GM23338 (cell line): ENCODE results near the gene CTNS. TPM values are rescaled to one million over a fixed set of nuclear protein-coding genes. Genes with fewer than 3 reads are reported as not detected.

Source experiments
- ATAC-seq: fragments of 200-7000 bp; cut with Tn5 transposase; 3 replicates; pipeline ENCODE4 v1.9.1; 2020
- DNase-seq: peaks from one replicate; pipeline ENCODE4 v3.0.0-alpha.2; 2015; ENCODE audit warnings: low spot score
- H2AFZ ChIP-seq: fragments of 200-600 bp; sonication (generic); 2 replicates; pipeline ENCODE4 v1.8.0; 2016; ENCODE audit warnings: antibody characterized with exemption, mild to moderate bottlenecking, moderate library complexity
- H3F3A ChIP-seq: fragments of 200-600 bp; sonication (generic); replicated peaks from 2 replicates; pipeline ENCODE4 v1.8.0; 2017; ENCODE audit warnings: antibody characterized with exemption, mixed run types, low read depth
- H3K27ac ChIP-seq: fragments of 200-600 bp; sonication (generic); 2 replicates; pipeline ENCODE4 v1.6.1; 2016; ENCODE audit warnings: low read depth
- H3K27me3 ChIP-seq: fragments of 200-600 bp; sonication (generic); 2 replicates; pipeline ENCODE4 v1.8.0; 2016; ENCODE audit warnings: mild to moderate bottlenecking, mixed run types, moderate library complexity; ENCODE audit not compliant: insufficient read depth
- H3K36me3 ChIP-seq: fragments of 200-600 bp; sonication (generic); 2 replicates; pipeline ENCODE4 v1.8.0; 2016; ENCODE audit warnings: mild to moderate bottlenecking; ENCODE audit not compliant: insufficient read depth
- H3K4me1 ChIP-seq: fragments of 200-600 bp; sonication (generic); 2 replicates; pipeline ENCODE4 v1.8.0; 2016; ENCODE audit warnings: mild to moderate bottlenecking, moderate library complexity; ENCODE audit not compliant: insufficient read depth
- H3K4me2 ChIP-seq: fragments of 200-600 bp; sonication (generic); 2 replicates; pipeline ENCODE4 v1.7.1; 2017; ENCODE audit warnings: mixed run types
- H3K4me3 ChIP-seq: fragments of 200-600 bp; sonication (generic); 2 replicates; pipeline ENCODE4 v1.6.1; 2016; ENCODE audit warnings: mixed run types
- H3K79me2 ChIP-seq: fragments of 200-600 bp; sonication (generic); replicated peaks from 2 replicates; pipeline ENCODE4 v1.8.0; 2017; ENCODE audit warnings: mild to moderate bottlenecking; ENCODE audit not compliant: insufficient read depth
- H3K9me2 ChIP-seq: fragments of 200-600 bp; sonication (generic); 2 replicates; pipeline ENCODE4 v1.8.0; 2017; ENCODE audit not compliant: insufficient read depth
- H4K20me1 ChIP-seq: fragments of 200-600 bp; sonication (generic); replicated peaks from 2 replicates; pipeline ENCODE4 v1.8.0; 2017; ENCODE audit warnings: mild to moderate bottlenecking; ENCODE audit not compliant: insufficient read depth
- H3K27ac Mint-ChIP-seq: 2 replicates; pipeline ENCODE4 v1.8.0; 2020; ENCODE audit warnings: inconsistent platforms, mild to moderate bottlenecking, moderate library complexity, mixed read lengths
- H3K27me3 Mint-ChIP-seq: 3 replicates; pipeline ENCODE4 v1.8.0; 2022; ENCODE audit warnings: low read depth, mild to moderate bottlenecking, moderate library complexity, mixed read lengths, inconsistent platforms; ENCODE audit not compliant: insufficient read depth, poor library complexity
- H3K36me3 Mint-ChIP-seq: 3 replicates; pipeline ENCODE4 v1.8.0; 2021; ENCODE audit warnings: low read depth, mild to moderate bottlenecking, inconsistent platforms, moderate library complexity, mixed read lengths
- H3K4me1 Mint-ChIP-seq: 3 replicates; pipeline ENCODE4 v1.8.0; 2020; ENCODE audit warnings: mild to moderate bottlenecking, inconsistent platforms, mixed read lengths
- H3K4me3 Mint-ChIP-seq: 3 replicates; pipeline ENCODE4 v1.8.0; 2021; ENCODE audit warnings: moderate library complexity, mild to moderate bottlenecking, inconsistent platforms, mixed read lengths
- H3K9me3 Mint-ChIP-seq: 3 replicates; pipeline ENCODE4 v1.8.0; 2020; ENCODE audit warnings: moderate library complexity, mild to moderate bottlenecking, inconsistent platforms, mixed read lengths
- CREB1 ChIP-seq: fragments of 250-450 bp; sonication (Bioruptor Pico); IDR thresholded peaks from 2 replicates; pipeline ENCODE4 v1.5.0; 2020; ENCODE audit warnings: low read depth, mild to moderate bottlenecking, moderate library complexity
- EZH2 ChIP-seq: fragments of 200-600 bp; sonication (generic); IDR thresholded peaks from one replicate; pipeline ENCODE4 v1.8.0; 2017; ENCODE audit warnings: antibody characterized with exemption, mild to moderate bottlenecking, low read depth; ENCODE audit not compliant: unreplicated experiment
- JUNB ChIP-seq: IDR thresholded peaks from one replicate; pipeline ENCODE4 v1.6.1; 2016; ENCODE audit warnings: antibody characterized with exemption; ENCODE audit not compliant: unreplicated experiment
- NANOG ChIP-seq: IDR thresholded peaks from 2 replicates; pipeline ENCODE4 v1.6.1; 2016; ENCODE audit warnings: antibody characterized with exemption, borderline replicate concordance
- ZNF114 ChIP-seq: fragments of 250-450 bp; sonication (Bioruptor Pico); IDR thresholded peaks from 2 replicates; pipeline ENCODE4 v1.5.0; 2020; ENCODE audit warnings: mild to moderate bottlenecking, moderate library complexity
- ZNF331 ChIP-seq: fragments of 250-450 bp; sonication (Bioruptor Pico); IDR thresholded peaks from 2 replicates; pipeline ENCODE4 v1.5.0; 2020; ENCODE audit warnings: low read depth, mild to moderate bottlenecking, moderate library complexity
- polyA plus RNA-seq: library from polyadenylated mRNA; unstranded; fragments of >200 nt; fragmentation: Nextera tagmentation; extraction: Ambion mirVana; gene quantifications from 2 replicates; pipeline ENCODE4 v1.2.1, GENCODE V29; 2016
- total RNA-seq: library from RNA; depleted of rRNA; stranded (reverse); fragments of >200 nt; shearing (Covaris generic); gene quantifications from 2 replicates; pipeline ENCODE4 v1.2.3, GENCODE V29; 2014
- TF ChIP-seq, protein P1 (sequence below): IDR thresholded peaks from one replicate; pipeline ENCODE4 v1.6.1; 2018; ENCODE audit warnings: antibody characterized with exemption; ENCODE audit not compliant: unreplicated experiment
- TF ChIP-seq, protein P2 (sequence below): fragments of 250-450 bp; sonication (Bioruptor Pico); IDR thresholded peaks from 2 replicates; pipeline ENCODE4 v1.5.0; 2020; ENCODE audit warnings: mild to moderate bottlenecking, moderate library complexity

Gene CTNS
- total and polyA plus RNA-seq, 2 experiments from 2014 or later: 5.9 to 21.8 TPM

GRCh38 chr17:3610523-3610922 lies 26.0 kb upstream of the CTNS start:
- H3F3A ChIP-seq: no peaks in the 10 kb centered on the region
- H3K27ac Mint-ChIP-seq: no peak overlapping the region
- H3K27me3 ChIP-seq: no peaks in the 10 kb centered on the region
- no peak overlapping the region for H3K27ac ChIP-seq
- H3K4me3 Mint-ChIP-seq: no peak overlapping the region
- no peak overlapping the region for H3K4me3 ChIP-seq
- no peaks in the 10 kb centered on the region for H3K79me2 ChIP-seq
- H3K9me2 ChIP-seq: no peaks in the 10 kb centered on the region
- DNase-seq (no peak), ATAC-seq (no peak)
- no peak overlapping the region for H2AFZ ChIP-seq
- peaks cover 2% of the 10 kb centered on the region for H3K27me3 Mint-ChIP-seq
- no peak for TF ChIP-seq NANOG
- no peak for TF ChIP-seq EZH2
- no peak for TF ChIP-seq ZNF114
- TF ChIP-seq JUNB: no peak
- TF ChIP-seq CREB1 (CRISPR knock-in tag): no peak
- no peaks in the 10 kb centered on the region for H3K4me1 Mint-ChIP-seq
- H3K4me1 ChIP-seq: no peaks in the 10 kb centered on the region
- no peaks in the 10 kb centered on the region for H3K9me3 Mint-ChIP-seq
- H3K4me2 ChIP-seq: no peak overlapping the region
- H4K20me1 ChIP-seq: no peaks in the 10 kb centered on the region; the same call in 1 of the 2 replicates
- H3K36me3 ChIP-seq: peaks cover 19% of the 10 kb centered on the region; the same call in 1 of the 2 replicates
- H3K36me3 Mint-ChIP-seq: peaks cover 56% of the 10 kb centered on the region

GRCh38 chr17:3613124-3613523 lies 23.4 kb upstream of the CTNS start:
- H3K4me3 Mint-ChIP-seq: no peak overlapping the region
- H4K20me1 ChIP-seq: no peaks in the 10 kb centered on the region; the same call in 1 of the 2 replicates
- H3K27me3 ChIP-seq: no peaks in the 10 kb centered on the region
- peaks cover 4% of the 10 kb centered on the region for H3K27me3 Mint-ChIP-seq
- no peak overlapping the region for H3K27ac Mint-ChIP-seq
- ATAC-seq (no peak), DNase-seq (no peak)
- H3K4me3 ChIP-seq: no peak overlapping the region
- no peaks in the 10 kb centered on the region; the same call in 2 of the 3 replicates for H3K9me3 Mint-ChIP-seq
- TF ChIP-seq ZNF331 (CRISPR knock-in tag) (no peak), JUNB (no peak), EZH2 (no peak)
- TF ChIP-seq, protein P1, sequence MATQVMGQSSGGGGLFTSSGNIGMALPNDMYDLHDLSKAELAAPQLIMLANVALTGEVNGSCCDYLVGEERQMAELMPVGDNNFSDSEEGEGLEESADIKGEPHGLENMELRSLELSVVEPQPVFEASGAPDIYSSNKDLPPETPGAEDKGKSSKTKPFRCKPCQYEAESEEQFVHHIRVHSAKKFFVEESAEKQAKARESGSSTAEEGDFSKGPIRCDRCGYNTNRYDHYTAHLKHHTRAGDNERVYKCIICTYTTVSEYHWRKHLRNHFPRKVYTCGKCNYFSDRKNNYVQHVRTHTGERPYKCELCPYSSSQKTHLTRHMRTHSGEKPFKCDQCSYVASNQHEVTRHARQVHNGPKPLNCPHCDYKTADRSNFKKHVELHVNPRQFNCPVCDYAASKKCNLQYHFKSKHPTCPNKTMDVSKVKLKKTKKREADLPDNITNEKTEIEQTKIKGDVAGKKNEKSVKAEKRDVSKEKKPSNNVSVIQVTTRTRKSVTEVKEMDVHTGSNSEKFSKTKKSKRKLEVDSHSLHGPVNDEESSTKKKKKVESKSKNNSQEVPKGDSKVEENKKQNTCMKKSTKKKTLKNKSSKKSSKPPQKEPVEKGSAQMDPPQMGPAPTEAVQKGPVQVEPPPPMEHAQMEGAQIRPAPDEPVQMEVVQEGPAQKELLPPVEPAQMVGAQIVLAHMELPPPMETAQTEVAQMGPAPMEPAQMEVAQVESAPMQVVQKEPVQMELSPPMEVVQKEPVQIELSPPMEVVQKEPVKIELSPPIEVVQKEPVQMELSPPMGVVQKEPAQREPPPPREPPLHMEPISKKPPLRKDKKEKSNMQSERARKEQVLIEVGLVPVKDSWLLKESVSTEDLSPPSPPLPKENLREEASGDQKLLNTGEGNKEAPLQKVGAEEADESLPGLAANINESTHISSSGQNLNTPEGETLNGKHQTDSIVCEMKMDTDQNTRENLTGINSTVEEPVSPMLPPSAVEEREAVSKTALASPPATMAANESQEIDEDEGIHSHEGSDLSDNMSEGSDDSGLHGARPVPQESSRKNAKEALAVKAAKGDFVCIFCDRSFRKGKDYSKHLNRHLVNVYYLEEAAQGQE: no peak
- TF ChIP-seq, protein P2, sequence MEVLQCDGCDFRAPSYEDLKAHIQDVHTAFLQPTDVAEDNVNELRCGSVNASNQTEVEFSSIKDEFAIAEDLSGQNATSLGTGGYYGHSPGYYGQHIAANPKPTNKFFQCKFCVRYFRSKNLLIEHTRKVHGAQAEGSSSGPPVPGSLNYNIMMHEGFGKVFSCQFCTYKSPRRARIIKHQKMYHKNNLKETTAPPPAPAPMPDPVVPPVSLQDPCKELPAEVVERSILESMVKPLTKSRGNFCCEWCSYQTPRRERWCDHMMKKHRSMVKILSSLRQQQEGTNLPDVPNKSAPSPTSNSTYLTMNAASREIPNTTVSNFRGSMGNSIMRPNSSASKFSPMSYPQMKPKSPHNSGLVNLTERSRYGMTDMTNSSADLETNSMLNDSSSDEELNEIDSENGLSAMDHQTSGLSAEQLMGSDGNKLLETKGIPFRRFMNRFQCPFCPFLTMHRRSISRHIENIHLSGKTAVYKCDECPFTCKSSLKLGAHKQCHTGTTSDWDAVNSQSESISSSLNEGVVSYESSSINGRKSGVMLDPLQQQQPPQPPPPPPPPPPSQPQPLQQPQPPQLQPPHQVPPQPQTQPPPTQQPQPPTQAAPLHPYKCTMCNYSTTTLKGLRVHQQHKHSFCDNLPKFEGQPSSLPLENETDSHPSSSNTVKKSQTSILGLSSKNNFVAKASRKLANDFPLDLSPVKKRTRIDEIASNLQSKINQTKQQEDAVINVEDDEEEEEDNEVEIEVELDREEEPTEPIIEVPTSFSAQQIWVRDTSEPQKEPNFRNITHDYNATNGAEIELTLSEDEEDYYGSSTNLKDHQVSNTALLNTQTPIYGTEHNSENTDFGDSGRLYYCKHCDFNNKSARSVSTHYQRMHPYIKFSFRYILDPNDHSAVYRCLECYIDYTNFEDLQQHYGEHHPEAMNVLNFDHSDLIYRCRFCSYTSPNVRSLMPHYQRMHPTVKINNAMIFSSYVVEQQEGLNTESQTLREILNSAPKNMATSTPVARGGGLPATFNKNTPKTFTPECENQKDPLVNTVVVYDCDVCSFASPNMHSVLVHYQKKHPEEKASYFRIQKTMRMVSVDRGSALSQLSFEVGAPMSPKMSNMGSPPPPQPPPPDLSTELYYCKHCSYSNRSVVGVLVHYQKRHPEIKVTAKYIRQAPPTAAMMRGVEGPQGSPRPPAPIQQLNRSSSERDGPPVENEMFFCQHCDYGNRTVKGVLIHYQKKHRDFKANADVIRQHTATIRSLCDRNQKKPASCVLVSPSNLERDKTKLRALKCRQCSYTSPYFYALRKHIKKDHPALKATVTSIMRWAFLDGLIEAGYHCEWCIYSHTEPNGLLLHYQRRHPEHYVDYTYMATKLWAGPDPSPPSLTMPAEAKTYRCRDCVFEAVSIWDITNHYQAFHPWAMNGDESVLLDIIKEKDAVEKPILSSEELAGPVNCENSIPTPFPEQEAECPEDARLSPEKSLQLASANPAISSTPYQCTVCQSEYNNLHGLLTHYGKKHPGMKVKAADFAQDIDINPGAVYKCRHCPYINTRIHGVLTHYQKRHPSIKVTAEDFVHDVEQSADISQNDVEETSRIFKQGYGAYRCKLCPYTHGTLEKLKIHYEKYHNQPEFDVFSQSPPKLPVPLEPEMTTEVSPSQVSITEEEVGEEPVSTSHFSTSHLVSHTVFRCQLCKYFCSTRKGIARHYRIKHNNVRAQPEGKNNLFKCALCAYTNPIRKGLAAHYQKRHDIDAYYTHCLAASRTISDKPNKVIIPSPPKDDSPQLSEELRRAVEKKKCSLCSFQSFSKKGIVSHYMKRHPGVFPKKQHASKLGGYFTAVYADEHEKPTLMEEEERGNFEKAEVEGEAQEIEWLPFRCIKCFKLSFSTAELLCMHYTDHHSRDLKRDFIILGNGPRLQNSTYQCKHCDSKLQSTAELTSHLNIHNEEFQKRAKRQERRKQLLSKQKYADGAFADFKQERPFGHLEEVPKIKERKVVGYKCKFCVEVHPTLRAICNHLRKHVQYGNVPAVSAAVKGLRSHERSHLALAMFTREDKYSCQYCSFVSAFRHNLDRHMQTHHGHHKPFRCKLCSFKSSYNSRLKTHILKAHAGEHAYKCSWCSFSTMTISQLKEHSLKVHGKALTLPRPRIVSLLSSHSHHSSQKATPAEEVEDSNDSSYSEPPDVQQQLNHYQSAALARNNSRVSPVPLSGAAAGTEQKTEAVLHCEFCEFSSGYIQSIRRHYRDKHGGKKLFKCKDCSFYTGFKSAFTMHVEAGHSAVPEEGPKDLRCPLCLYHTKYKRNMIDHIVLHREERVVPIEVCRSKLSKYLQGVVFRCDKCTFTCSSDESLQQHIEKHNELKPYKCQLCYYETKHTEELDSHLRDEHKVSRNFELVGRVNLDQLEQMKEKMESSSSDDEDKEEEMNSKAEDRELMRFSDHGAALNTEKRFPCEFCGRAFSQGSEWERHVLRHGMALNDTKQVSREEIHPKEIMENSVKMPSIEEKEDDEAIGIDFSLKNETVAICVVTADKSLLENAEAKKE (CRISPR knock-in tag): no peak
- H2AFZ ChIP-seq: no peak overlapping the region
- no peaks in the 10 kb centered on the region for H3K9me2 ChIP-seq
- no peaks in the 10 kb centered on the region for H3K4me1 ChIP-seq
- no peak overlapping the region for H3K27ac ChIP-seq
- H3K4me2 ChIP-seq: no peak overlapping the region
- no peaks in the 10 kb centered on the region for H3K4me1 Mint-ChIP-seq
- H3K36me3 Mint-ChIP-seq: peaks cover 77% of the 10 kb centered on the region
- peaks cover 24% of the 10 kb centered on the region for H3K36me3 ChIP-seq
- H3F3A ChIP-seq: no peaks in the 10 kb centered on the region
- H3K79me2 ChIP-seq: no peaks in the 10 kb centered on the region
